ENCODE data around the gene FARP1. TPM values are rescaled to one million over a fixed set of nuclear protein-coding genes. Genes with fewer than 3 reads are reported as not detected.

The FARP1 gene
- total and polyA plus RNA-seq, 2 of the 13 experiments (the other 11 are each of a cell fraction or from before 2014, with no cell fraction given) = 70.6 to 126 TPM

DNA sequence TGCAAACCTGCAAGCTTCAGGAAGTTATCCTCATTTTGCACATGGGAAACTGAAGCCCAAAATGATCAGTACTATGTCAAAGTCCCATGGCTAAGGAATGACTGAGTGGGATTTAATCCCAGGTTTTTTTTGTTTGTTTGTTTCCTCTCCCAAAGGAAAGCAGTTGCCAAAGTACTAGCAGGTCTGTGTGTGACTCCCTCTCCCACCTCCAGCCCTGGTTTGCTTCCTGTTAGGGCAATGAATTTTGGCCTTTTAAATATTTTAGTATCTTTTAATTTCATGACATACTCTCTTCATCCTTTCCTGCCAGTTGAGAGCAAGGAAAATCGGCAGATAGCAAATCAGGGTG is 168.3 kb downstream of the FARP1 start:
- WGBS (ENCODE audit: low lambda C conversion rate) = 69% methylated on average over 1 of the region's 1 CpG
- peak overlapping the region; percentile 32; the same call in 1 of the 2 replicates for H3K4me2 ChIP-seq (ENCODE audit: low read depth, low read length)
- no peaks in the 10 kb centered on the region for H3K27me3 ChIP-seq (ENCODE audit: control insufficient read depth in 1 of 2, insufficient read depth in 2 of 2, low read length in 2 of 2)
- H3K36me3 ChIP-seq (replicated peaks in 1 of 2; ENCODE audit: control insufficient read depth in 1 of 2, insufficient read depth in 2 of 2, low read length in 2 of 2) = peaks cover 7 to 40% of the 10 kb centered on the region in 2 experiments
- peaks cover 19% of the 10 kb centered on the region for H4K20me1 ChIP-seq (ENCODE audit: insufficient read depth, low read length)
- FAIRE-seq (no peak), DNase-seq (ENCODE audit: low spot score) (no peak), ATAC-seq (peak; percentile 21; the same call in 2 of the 3 replicates)
- H3K9me3 ChIP-seq (ENCODE audit: low read length) = no peaks in the 10 kb centered on the region
- peaks cover 89% of the 10 kb centered on the region for H3K4me1 ChIP-seq (ENCODE audit: insufficient read depth, low read length)
- no peak overlapping the region for H2AFZ ChIP-seq (ENCODE audit: low read length)
- ChIA-PET CTCF (ENCODE audit: low intra/inter-chr PET ratio, low total read pairs) (no interaction called here), POLR2A (interaction anchor here (1.0 kb wide), 1 partner anchor 45 kb away, joined by 5 read pairs; no protein-coding TSS in a partner anchor)
- TF ChIP-seq ZNF660 (CRISPR knock-in tag; IDR thresholded peaks at IDR 0.05; ENCODE audit: borderline replicate concordance, low read depth) (no peak), ZNF180 (CRISPR knock-in tag; IDR thresholded peaks at IDR 0.05; ENCODE audit: borderline replicate concordance, low read depth) (no peak), ZNF335 (CRISPR knock-in tag; IDR thresholded peaks at IDR 0.05) (no peak), ATAD3A (CRISPR knock-in tag; IDR thresholded peaks at IDR 0.05) (no peak), RBM22 (optimal IDR thresholded peaks at IDR 0.05; ENCODE audit: low read length) (peak; percentile 39), ZSCAN29 (CRISPR knock-in tag; conservative IDR thresholded peaks at IDR 0.05) (no peak), FOXJ3 (CRISPR knock-in tag; IDR thresholded peaks at IDR 0.05; ENCODE audit: borderline replicate concordance) (0 out of 2 replicates have a peak, but pooled peaks have one; percentile 2), ZNF101 (CRISPR knock-in tag; IDR thresholded peaks at IDR 0.05; ENCODE audit: borderline replicate concordance, low read depth) (no peak), ZNF337 (CRISPR knock-in tag; IDR thresholded peaks at IDR 0.05; ENCODE audit: borderline replicate concordance, low read depth) (no peak), ZNF343 (CRISPR knock-in tag; IDR thresholded peaks at IDR 0.05) (no peak)
- TF ChIP-seq, protein P1, sequence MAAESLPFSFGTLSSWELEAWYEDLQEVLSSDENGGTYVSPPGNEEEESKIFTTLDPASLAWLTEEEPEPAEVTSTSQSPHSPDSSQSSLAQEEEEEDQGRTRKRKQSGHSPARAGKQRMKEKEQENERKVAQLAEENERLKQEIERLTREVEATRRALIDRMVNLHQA (CRISPR knock-in tag; IDR thresholded peaks at IDR 0.05) = no peak
- TF ChIP-seq, protein P2, sequence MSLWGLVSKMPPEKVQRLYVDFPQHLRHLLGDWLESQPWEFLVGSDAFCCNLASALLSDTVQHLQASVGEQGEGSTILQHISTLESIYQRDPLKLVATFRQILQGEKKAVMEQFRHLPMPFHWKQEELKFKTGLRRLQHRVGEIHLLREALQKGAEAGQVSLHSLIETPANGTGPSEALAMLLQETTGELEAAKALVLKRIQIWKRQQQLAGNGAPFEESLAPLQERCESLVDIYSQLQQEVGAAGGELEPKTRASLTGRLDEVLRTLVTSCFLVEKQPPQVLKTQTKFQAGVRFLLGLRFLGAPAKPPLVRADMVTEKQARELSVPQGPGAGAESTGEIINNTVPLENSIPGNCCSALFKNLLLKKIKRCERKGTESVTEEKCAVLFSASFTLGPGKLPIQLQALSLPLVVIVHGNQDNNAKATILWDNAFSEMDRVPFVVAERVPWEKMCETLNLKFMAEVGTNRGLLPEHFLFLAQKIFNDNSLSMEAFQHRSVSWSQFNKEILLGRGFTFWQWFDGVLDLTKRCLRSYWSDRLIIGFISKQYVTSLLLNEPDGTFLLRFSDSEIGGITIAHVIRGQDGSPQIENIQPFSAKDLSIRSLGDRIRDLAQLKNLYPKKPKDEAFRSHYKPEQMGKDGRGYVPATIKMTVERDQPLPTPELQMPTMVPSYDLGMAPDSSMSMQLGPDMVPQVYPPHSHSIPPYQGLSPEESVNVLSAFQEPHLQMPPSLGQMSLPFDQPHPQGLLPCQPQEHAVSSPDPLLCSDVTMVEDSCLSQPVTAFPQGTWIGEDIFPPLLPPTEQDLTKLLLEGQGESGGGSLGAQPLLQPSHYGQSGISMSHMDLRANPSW (CRISPR knock-in tag; IDR thresholded peaks at IDR 0.05; ENCODE audit: borderline replicate concordance) = no peak
- TF ChIP-seq, protein P3, sequence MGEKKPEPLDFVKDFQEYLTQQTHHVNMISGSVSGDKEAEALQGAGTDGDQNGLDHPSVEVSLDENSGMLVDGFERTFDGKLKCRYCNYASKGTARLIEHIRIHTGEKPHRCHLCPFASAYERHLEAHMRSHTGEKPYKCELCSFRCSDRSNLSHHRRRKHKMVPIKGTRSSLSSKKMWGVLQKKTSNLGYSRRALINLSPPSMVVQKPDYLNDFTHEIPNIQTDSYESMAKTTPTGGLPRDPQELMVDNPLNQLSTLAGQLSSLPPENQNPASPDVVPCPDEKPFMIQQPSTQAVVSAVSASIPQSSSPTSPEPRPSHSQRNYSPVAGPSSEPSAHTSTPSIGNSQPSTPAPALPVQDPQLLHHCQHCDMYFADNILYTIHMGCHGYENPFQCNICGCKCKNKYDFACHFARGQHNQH (CRISPR knock-in tag; IDR thresholded peaks at IDR 0.05) = 0 out of 2 replicates have a peak, but pooled peaks have one; percentile 47
- TF ChIP-seq, protein P4, sequence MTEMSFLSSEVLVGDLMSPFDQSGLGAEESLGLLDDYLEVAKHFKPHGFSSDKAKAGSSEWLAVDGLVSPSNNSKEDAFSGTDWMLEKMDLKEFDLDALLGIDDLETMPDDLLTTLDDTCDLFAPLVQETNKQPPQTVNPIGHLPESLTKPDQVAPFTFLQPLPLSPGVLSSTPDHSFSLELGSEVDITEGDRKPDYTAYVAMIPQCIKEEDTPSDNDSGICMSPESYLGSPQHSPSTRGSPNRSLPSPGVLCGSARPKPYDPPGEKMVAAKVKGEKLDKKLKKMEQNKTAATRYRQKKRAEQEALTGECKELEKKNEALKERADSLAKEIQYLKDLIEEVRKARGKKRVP (CRISPR knock-in tag; IDR thresholded peaks at IDR 0.05) = 0 out of 4 replicates have a peak, but pooled peaks of 1 of the 2 experiments have one; percentile 23
- TF ChIP-seq, protein P5, sequence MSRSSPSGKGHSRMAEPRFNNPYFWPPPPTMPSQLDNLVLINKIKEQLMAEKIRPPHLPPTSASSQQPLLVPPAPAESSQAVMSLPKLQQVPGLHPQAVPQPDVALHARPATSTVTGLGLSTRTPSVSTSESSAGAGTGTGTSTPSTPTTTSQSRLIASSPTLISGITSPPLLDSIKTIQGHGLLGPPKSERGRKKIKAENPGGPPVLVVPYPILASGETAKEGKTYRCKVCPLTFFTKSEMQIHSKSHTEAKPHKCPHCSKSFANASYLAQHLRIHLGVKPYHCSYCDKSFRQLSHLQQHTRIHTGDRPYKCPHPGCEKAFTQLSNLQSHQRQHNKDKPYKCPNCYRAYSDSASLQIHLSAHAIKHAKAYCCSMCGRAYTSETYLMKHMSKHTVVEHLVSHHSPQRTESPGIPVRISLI (CRISPR knock-in tag; IDR thresholded peaks at IDR 0.05; ENCODE audit: borderline replicate concordance) = no peak
- intact Hi-C loops (cut with micrococcal nuclease; ENCODE audit: unreplicated experiment) = no loop called here
- peak overlapping the region in 1 of 3 experiments; percentile 5; a peak in 1 of 6 replicates for H3K4me3 ChIP-seq (replicated peaks in 1 of 3; ENCODE audit: insufficient read depth in 1 of 3, low read depth in 2 of 3, low read length in 3 of 3)
- H3K9ac ChIP-seq (ENCODE audit: insufficient read depth, low read depth, low read length) = no peak overlapping the region
- in situ Hi-C loops (cut with HindIII; ENCODE audit: extremely low pct_ligation_motif_present, low pct_unique_long_range_greater_than_20kb) = no loop called here
- H3K79me2 ChIP-seq (ENCODE audit: insufficient read depth, low read length) = peaks cover 79% of the 10 kb centered on the region
- H3K27ac ChIP-seq (ENCODE audit: extremely low read length, insufficient read depth, low read length) = peak overlapping the region; percentile 62
- no TSS peak for BruUV-seq (replicated peaks)

All from HepG2 (cell line).